Measurements from ENCODE around the gene SALL4.
A peak's percentile ranks its signal among the peaks of the same experiment; 100 is the strongest.
"Not testable (repeated sequence)": the region's sequence is repeated elsewhere in the genome, so short reads cannot be mapped to it uniquely, and the experiment has no call there.

Gene SALL4

GRCh38 chr20:51738877-51739447, 63.4 kb downstream of the SALL4 start:
- peak in 1 of 56 donors; percentile 6 for DNase-seq

GRCh38 chr20:51738261-51738660, 64.1 kb downstream of the SALL4 start:
- DNase-seq, result not testable (repeated sequence)

GRCh38 chr20:51736947-51737346, 65.4 kb downstream of the SALL4 start:
- DNase-seq, result no peak

- peak in 6 of 56 donors; percentile 4 to 26 (median 14) for DNase-seq
These were observed 66.4 kb downstream of the SALL4 start for GRCh38 chr20:51735728-51736600.

GRCh38 chr20:51734876-51735720, 67.2 kb downstream of the SALL4 start:
- DNase-seq, result no peak

GRCh38 chr20:51733070-51733469, 69.3 kb downstream of the SALL4 start:
- no peak for DNase-seq

Data from nucleus accumbens (tissue), 56 donors.